HepG2 (cell line): Measurements from ENCODE around the gene PRR33. TPM values are rescaled to one million over a fixed set of nuclear protein-coding genes. Genes with fewer than 3 reads are reported as not detected.

Experiments used
- ATAC-seq: fragments of 200-7000 bp; cut with Tn5 transposase; 3 replicates; pipeline ENCODE4 v1.9.1; 2020; ENCODE audit warnings: mild to moderate bottlenecking, moderate library complexity
- BruUV-seq: library from RNA; stranded (reverse); fragments of 400-500 nt; replicated peaks from 2 replicates; lab custom pipeline; 2021; lab: Mats Ljungman, UMichigan
- CTCF ChIA-PET: fragments of 300-600 bp; formaldehyde crosslinking; extraction: SDS; loops from one replicate; lab custom pipeline; 2021; ENCODE audit warnings: low total read pairs, inconsistent platforms, low intra/inter-chr PET ratio; lab: Yijun Ruan, JAX
- POLR2A ChIA-PET: fragments of 350-600 bp; sonication (Branson Sonifier 250); formaldehyde crosslinking; loops from one replicate; lab custom pipeline; 2020; ENCODE audit warnings: antibody characterized with exemption, inconsistent platforms; lab: Yijun Ruan, JAX
- DNase-seq: peaks from one replicate; pipeline ENCODE4 v3.0.0-alpha.2; 2015; ENCODE audit warnings: low spot score
- FAIRE-seq: peaks from 3 replicates; lab custom pipeline; 2011; peaks lifted over from hg19 to GRCh38; lab: Jason Lieb, UNC
- H2AFZ ChIP-seq: one replicate; pipeline ENCODE4 v1.6.1; 2011; ENCODE audit warnings: low read length, inconsistent platforms
- H3K27ac ChIP-seq: fragments of 300-600 bp; 3 replicates; pipeline ENCODE4 v1.8.0; 2011; ENCODE audit warnings: mixed run types, mild to moderate bottlenecking, mixed read lengths, low read length, inconsistent platforms; ENCODE audit not compliant: insufficient read depth; ENCODE audit errors: extremely low read length
- H3K27me3 ChIP-seq, 2 experiments: fragments of 200-600 bp in 1 of 2; 2 replicates in 1 of 2; 3 replicates in 1 of 2; pipeline versions ENCODE4 v1.6.0 to v1.8.0; 2011; ENCODE audit warnings: low read length in 2 of 2, mild to moderate bottlenecking in 2 of 2, moderate library complexity in 2 of 2, inconsistent platforms in 1 of 2; ENCODE audit not compliant: insufficient read depth in 2 of 2, control insufficient read depth in 1 of 2
- H3K36me3 ChIP-seq, 2 experiments: fragments of 200-600 bp in 1 of 2; replicated peaks in 1 of 2; 2 replicates in 1 of 2; 3 replicates in 1 of 2; pipeline versions ENCODE4 v1.5.1 to v1.8.0; 2011; ENCODE audit warnings: low read length in 2 of 2, inconsistent platforms in 1 of 2; ENCODE audit not compliant: insufficient read depth in 2 of 2, control insufficient read depth in 1 of 2
- H3K4me1 ChIP-seq: 2 replicates; pipeline ENCODE4 v1.5.1; 2012; ENCODE audit warnings: low read length, inconsistent platforms; ENCODE audit not compliant: insufficient read depth
- H3K4me2 ChIP-seq: 2 replicates; pipeline ENCODE4 v1.6.0; 2011; ENCODE audit warnings: low read depth, low read length, inconsistent platforms
- H3K4me3 ChIP-seq, 3 experiments: fragments of 200-600 bp in 1 of 3; sonication (generic), shearing (Covaris generic) in 1 of 3; replicated peaks in 1 of 3; 2 replicates each; pipeline ENCODE4 v1.5.1; 2011 to 2016; ENCODE audit warnings: low read length in 3 of 3, inconsistent platforms in 2 of 3, low read depth in 2 of 3, mild to moderate bottlenecking in 2 of 3, control low read depth in 1 of 3, mixed read lengths in 1 of 3; ENCODE audit not compliant: insufficient read depth in 1 of 3
- H3K79me2 ChIP-seq: one replicate; pipeline ENCODE4 v1.6.1; 2011; ENCODE audit warnings: low read length, inconsistent platforms; ENCODE audit not compliant: insufficient read depth
- H3K9ac ChIP-seq: 2 replicates; pipeline ENCODE4 v1.6.0; 2011; ENCODE audit warnings: mild to moderate bottlenecking, low read depth, low read length, inconsistent platforms; ENCODE audit not compliant: insufficient read depth
- H3K9me3 ChIP-seq: 2 replicates; pipeline ENCODE4 v1.5.1; 2012; ENCODE audit warnings: mild to moderate bottlenecking, low read length
- H4K20me1 ChIP-seq: 2 replicates; pipeline ENCODE4 v1.6.0; 2011; ENCODE audit warnings: inconsistent platforms, mild to moderate bottlenecking, low read length, moderate library complexity; ENCODE audit not compliant: insufficient read depth
- CEBPB ChIP-seq: IDR thresholded peaks from 2 replicates; pipeline ENCODE4 v1.6.1; 2011; ENCODE audit warnings: low read depth, low read length, improper control_type of control experiment, borderline replicate concordance
- GABPA ChIP-seq, 2 experiments: IDR thresholded peaks; 2 replicates each; pipeline ENCODE4 v1.6.1; 2011 to 2016; ENCODE audit warnings: low read depth in 2 of 2, low read length in 1 of 2, missing biosample characterization in 1 of 2, missing genetic modification characterization in 1 of 2
- HDAC1 ChIP-seq: sonication (generic); formaldehyde crosslinking; IDR thresholded peaks from 2 replicates; pipeline ENCODE4 v1.5.1; 2020; ENCODE audit warnings: mild to moderate bottlenecking, missing genetic modification reagents
- KAT2B ChIP-seq: fragments of 150-350 bp; IDR thresholded peaks from 2 replicates; pipeline ENCODE4 v1.6.1; 2014; ENCODE audit warnings: low read depth, low read length, borderline replicate concordance
- RBFOX2 ChIP-seq: fragments of 200-400 bp; formaldehyde crosslinking; IDR thresholded peaks from 2 replicates; pipeline ENCODE4 v1.6.1; 2017; ENCODE audit warnings: low read depth, mild to moderate bottlenecking, low read length
- ZBTB42 ChIP-seq: sonication (generic); formaldehyde crosslinking; IDR thresholded peaks from 2 replicates; pipeline ENCODE4 v1.5.0; 2020; ENCODE audit warnings: mild to moderate bottlenecking, missing genetic modification reagents
- ZBTB7B ChIP-seq: sonication (generic); formaldehyde crosslinking; IDR thresholded peaks from 2 replicates; pipeline ENCODE4 v1.4.0; 2020; ENCODE audit warnings: missing genetic modification reagents
- ZNF30 ChIP-seq: sonication (generic); formaldehyde crosslinking; IDR thresholded peaks from 2 replicates; pipeline ENCODE4 v1.5.0; 2020; ENCODE audit warnings: mild to moderate bottlenecking, missing genetic modification reagents
- ZNF44 ChIP-seq: sonication (generic); formaldehyde crosslinking; IDR thresholded peaks from 2 replicates; pipeline ENCODE4 v1.5.1; 2020; ENCODE audit warnings: mild to moderate bottlenecking, missing genetic modification reagents
- ZNF496 ChIP-seq: sonication (generic); formaldehyde crosslinking; IDR thresholded peaks from 2 replicates; pipeline ENCODE4 v1.8.1; 2023; ENCODE audit warnings: mild to moderate bottlenecking, moderate library complexity, missing genetic modification reagents; ENCODE audit not compliant: insufficient replicate concordance
- ZNF556 ChIP-seq: sonication (generic); formaldehyde crosslinking; IDR thresholded peaks from 2 replicates; pipeline ENCODE4 v1.4.0; 2020; ENCODE audit warnings: mild to moderate bottlenecking, missing genetic modification reagents, borderline replicate concordance
- ZNF572 ChIP-seq: sonication (generic); formaldehyde crosslinking; IDR thresholded peaks from 2 replicates; pipeline ENCODE4 v1.5.1; 2020; ENCODE audit warnings: mild to moderate bottlenecking, missing genetic modification reagents
- ZNF660 ChIP-seq: sonication (generic); formaldehyde crosslinking; IDR thresholded peaks from 2 replicates; pipeline ENCODE4 v1.5.1; 2020; ENCODE audit warnings: mild to moderate bottlenecking, low read depth, missing genetic modification reagents, borderline replicate concordance
- ZNF776 ChIP-seq: sonication (generic); formaldehyde crosslinking; IDR thresholded peaks from 2 replicates; pipeline ENCODE4 v1.4.0; 2020; ENCODE audit warnings: mild to moderate bottlenecking, missing genetic modification reagents
- ZNF781 ChIP-seq: sonication (generic); formaldehyde crosslinking; IDR thresholded peaks from 2 replicates; pipeline ENCODE4 v1.5.1; 2020; ENCODE audit warnings: borderline replicate concordance, mild to moderate bottlenecking, missing genetic modification reagents; ENCODE audit errors: not compliant biosample characterization
- ZNF891 ChIP-seq: sonication (generic); formaldehyde crosslinking; IDR thresholded peaks from 2 replicates; pipeline ENCODE4 v1.5.0; 2020; ENCODE audit warnings: mild to moderate bottlenecking, missing genetic modification reagents
- WGBS: methylation state at CpG from one replicate; pipeline ENCODE4 v1.1.6; 2017; ENCODE audit warnings: low lambda C conversion rate; 5-methylcytosine and 5-hydroxymethylcytosine counted together
- in situ Hi-C: cut with HindIII; loops from 2 replicates; pipeline ENCODE4 v1.10.0; 2017; ENCODE audit warnings: low pct_unique_long_range_greater_than_20kb; ENCODE audit not compliant: extremely low pct_ligation_motif_present
- intact Hi-C: fragments of 100-400 bp; cut with micrococcal nuclease; formaldehyde crosslinking; loops from one replicate; pipeline ENCODE4 v1.10.0; 2022; ENCODE audit not compliant: unreplicated experiment
- polyA plus RNA-seq, 8 experiments: library from polyadenylated mRNA; depleted of rRNA in 3 of 8; stranded (reverse) in 7 of 8; unstranded in 1 of 8; fragments of >200 nt; fragmentation: Illumina TruSeq in 4 of 8; extraction: Trizol in 4 of 8; gene quantifications; 2 replicates each; pipeline versions ENCODE4 v1.2.1 to v1.2.3, GENCODE V29; 2011 to 2016; ENCODE audit warnings: low read depth in 4 of 8, missing spikeins in 1 of 8, mixed read lengths in 1 of 8; ENCODE audit not compliant: insufficient read depth in 1 of 8
- total RNA-seq, 5 experiments: library from RNA; depleted of rRNA; stranded (reverse); fragments of >200 nt; fragmentation: Illumina TruSeq; extraction: Trizol; gene quantifications; 2 replicates each; pipeline ENCODE4 v1.2.3, GENCODE V29; 2016; ENCODE audit warnings: low read depth in 1 of 5
- TF ChIP-seq, protein P1 (sequence below): sonication (generic); formaldehyde crosslinking; IDR thresholded peaks from one replicate; pipeline ENCODE4 v1.5.1; 2020; ENCODE audit warnings: mild to moderate bottlenecking, missing genetic modification reagents; ENCODE audit errors: not compliant biosample characterization

PRR33 gene
- total and polyA plus RNA-seq, 2 of the 13 experiments (the other 11 are each of a cell fraction or from before 2014, with no cell fraction given): not detected

DNA sequence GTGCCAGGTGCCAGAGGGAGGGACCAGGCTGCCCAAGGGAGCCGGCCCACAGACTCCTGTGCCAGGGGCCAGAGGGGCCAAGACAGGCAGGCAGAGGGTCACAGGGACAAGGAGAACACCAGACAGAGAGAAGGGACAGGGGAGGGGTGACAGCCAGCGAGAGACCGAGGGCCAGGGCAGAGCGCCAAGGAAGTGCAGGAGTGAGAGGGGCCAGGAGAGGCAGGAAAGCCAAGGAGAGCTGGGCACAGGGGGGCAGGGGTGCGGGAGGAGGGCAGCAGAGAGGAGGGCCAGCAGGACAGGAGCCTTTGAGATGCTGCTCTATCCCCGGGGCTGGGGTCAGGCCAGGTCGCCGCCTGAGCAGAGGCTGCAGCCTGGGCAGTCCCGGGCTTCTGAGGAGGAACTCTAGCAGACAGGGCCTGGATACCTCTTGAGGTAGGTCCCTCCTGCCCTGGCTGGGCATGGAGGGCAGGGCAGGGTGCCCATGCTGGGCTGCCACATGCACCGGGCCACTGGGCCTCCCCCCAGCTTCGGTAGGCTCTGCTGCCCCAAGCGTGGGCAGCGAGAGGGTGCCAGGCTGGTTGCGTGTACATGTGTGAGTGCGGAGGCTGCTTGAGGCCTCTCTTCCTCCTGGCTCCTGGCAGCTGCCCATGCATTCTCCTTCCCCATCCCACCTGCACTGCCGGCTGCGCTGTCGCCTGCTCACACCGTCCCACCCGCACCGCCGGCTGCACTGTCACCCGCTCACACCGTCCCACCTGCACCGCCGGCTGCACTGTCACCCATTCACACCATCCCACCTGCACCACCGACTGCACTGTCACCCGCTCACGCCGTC lies 26.6 kb downstream of the PRR33 start:
- H3K36me3 ChIP-seq: no peaks in the 10 kb centered on the region
- intact Hi-C loops (no loop called here), in situ Hi-C loops (no loop called here)
- POLR2A ChIA-PET: no interaction called here
- no peaks in the 10 kb centered on the region for H4K20me1 ChIP-seq
- FAIRE-seq (no peak), ATAC-seq (no peak), DNase-seq (no peak)
- H3K4me3 ChIP-seq: no peak overlapping the region
- H3K27ac ChIP-seq: no peak overlapping the region
- peaks cover 25 to 70% of the 10 kb centered on the region in 2 experiments for H3K27me3 ChIP-seq
- no peaks in the 10 kb centered on the region for H3K9me3 ChIP-seq
- WGBS: 57% methylated on average over 19 of the region's 30 CpGs
- no peak overlapping the region for H3K4me2 ChIP-seq
- CTCF ChIA-PET: no interaction called here
- no peak overlapping the region for H2AFZ ChIP-seq
- no peak overlapping the region for H3K9ac ChIP-seq
- no peaks in the 10 kb centered on the region for H3K4me1 ChIP-seq
- no peaks in the 10 kb centered on the region for H3K79me2 ChIP-seq
- no TSS peak for BruUV-seq
- TF ChIP-seq ZNF781 (CRISPR knock-in tag): no peak
- no peak for TF ChIP-seq ZNF776 (CRISPR knock-in tag)
- TF ChIP-seq, protein P1, sequence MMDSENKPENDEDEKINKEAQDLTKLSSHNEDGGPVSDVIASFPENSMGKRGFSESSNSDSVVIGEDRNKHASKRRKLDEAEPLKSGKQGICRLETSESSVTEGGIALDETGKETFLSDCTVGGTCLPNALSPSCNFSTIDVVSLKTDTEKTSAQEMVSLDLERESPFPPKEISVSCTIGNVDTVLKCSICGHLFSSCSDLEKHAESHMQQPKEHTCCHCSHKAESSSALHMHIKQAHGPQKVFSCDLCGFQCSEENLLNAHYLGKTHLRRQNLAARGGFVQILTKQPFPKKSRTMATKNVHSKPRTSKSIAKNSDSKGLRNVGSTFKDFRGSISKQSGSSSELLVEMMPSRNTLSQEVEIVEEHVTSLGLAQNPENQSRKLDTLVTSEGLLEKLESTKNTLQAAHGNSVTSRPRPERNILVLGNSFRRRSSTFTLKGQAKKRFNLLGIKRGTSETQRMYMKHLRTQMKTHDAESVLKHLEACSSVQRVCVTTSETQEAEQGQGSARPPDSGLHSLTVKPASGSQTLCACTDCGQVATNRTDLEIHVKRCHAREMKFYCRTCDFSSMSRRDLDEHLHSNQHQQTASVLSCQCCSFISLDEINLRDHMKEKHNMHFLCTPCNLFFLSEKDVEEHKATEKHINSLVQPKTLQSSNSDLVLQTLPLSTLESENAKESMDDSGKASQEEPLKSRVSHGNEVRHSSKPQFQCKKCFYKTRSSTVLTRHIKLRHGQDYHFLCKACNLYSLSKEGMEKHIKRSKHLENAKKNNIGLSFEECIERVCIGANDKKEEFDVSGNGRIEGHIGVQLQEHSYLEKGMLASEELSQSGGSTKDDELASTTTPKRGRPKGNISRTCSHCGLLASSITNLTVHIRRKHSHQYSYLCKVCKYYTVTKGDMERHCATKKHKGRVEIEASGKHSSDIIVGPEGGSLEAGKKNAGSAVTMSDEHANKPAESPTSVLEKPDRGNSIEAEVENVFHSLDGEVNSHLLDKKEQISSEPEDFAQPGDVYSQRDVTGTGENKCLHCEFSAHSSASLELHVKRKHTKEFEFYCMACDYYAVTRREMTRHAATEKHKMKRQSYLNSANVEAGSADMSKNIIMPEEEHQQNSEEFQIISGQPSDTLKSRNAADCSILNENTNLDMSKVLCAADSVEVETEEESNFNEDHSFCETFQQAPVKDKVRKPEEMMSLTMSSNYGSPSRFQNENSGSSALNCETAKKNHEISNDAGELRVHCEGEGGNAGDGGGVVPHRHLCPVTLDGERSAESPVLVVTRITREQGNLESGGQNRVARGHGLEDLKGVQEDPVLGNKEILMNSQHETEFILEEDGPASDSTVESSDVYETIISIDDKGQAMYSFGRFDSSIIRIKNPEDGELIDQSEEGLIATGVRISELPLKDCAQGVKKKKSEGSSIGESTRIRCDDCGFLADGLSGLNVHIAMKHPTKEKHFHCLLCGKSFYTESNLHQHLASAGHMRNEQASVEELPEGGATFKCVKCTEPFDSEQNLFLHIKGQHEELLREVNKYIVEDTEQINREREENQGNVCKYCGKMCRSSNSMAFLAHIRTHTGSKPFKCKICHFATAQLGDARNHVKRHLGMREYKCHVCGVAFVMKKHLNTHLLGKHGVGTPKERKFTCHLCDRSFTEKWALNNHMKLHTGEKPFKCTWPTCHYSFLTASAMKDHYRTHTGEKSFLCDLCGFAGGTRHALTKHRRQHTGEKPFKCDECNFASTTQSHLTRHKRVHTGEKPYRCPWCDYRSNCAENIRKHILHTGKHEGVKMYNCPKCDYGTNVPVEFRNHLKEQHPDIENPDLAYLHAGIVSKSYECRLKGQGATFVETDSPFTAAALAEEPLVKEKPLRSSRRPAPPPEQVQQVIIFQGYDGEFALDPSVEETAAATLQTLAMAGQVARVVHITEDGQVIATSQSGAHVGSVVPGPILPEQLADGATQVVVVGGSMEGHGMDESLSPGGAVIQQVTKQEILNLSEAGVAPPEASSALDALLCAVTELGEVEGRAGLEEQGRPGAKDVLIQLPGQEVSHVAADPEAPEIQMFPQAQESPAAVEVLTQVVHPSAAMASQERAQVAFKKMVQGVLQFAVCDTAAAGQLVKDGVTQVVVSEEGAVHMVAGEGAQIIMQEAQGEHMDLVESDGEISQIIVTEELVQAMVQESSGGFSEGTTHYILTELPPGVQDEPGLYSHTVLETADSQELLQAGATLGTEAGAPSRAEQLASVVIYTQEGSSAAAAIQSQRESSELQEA (CRISPR knock-in tag): no peak
- no peak for TF ChIP-seq ZNF44 (CRISPR knock-in tag)
- no peak for TF ChIP-seq KAT2B
- no peak for TF ChIP-seq ZNF556 (CRISPR knock-in tag)
- TF ChIP-seq ZNF30 (CRISPR knock-in tag): no peak
- no peak for TF ChIP-seq ZNF891
- no peak for TF ChIP-seq CEBPB
- no peak for TF ChIP-seq ZBTB42 (CRISPR knock-in tag)
- TF ChIP-seq HDAC1 (CRISPR knock-in tag): no peak
- TF ChIP-seq ZNF496 (CRISPR knock-in tag): no peak
- TF ChIP-seq RBFOX2: no peak
- TF ChIP-seq ZNF572: no peak
- no peak for TF ChIP-seq GABPA (IDR thresholded peaks at IDR 0.05; ENCODE audit: low read depth, low read length)
- TF ChIP-seq GABPA (CRISPR knock-in tag; IDR thresholded peaks at IDR 0.05; ENCODE audit: low read depth): no peak
- TF ChIP-seq ZBTB7B (CRISPR knock-in tag): no peak
- no peak for TF ChIP-seq ZNF660 (CRISPR knock-in tag)
